GM21423 (cell line): Measurements from ENCODE around the gene CGGBP1.
"Not testable (repeated sequence)": the region's sequence is repeated elsewhere in the genome, so short reads cannot be mapped to it uniquely, and the experiment has no call there.

Experiments used
- ATAC-seq: cut with Tn5 transposase; IDR thresholded peaks from one replicate; pipeline ENCODE4 v1.9.1; 2021; ENCODE audit warnings: mild to moderate bottlenecking, moderate library complexity; ENCODE audit not compliant: unreplicated experiment

CGGBP1 gene

DNA sequence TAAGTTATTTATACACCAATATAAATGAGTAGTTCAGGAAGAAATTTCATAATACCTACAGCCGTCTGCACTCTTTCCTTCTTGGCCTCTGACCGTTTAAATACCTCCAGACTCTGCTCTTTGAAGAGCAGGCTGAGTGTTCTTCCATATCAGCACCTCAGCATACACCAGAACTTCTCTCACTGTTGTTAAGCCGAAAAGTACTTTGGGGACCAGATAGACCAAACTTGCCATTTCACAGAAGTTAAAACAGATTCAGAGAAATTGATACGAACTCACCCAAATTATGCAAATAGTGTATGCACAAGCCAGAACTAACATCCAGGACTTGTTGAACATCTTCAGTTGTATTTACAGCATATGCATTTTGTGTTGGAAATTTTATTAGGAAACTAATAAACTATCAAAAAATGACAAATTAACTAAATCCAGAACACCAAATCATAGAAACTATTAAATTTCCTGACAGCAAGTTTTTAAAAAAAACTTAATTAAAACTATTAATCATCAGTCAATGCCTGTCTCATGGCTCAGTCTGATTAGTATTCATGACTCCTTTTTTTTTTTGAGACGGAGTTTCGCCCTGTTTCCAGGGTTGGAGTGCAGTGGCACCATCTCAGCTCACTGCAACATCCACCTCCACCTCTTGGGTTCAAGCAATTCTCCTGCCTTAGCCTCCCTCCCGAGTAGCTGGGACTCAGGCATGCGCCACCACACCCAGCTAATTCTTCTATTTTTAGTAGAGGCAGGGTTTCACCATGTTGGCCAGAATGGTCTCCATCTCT lies 24.1 kb downstream of the CGGBP1 start:
- no peak for ATAC-seq

DNA sequence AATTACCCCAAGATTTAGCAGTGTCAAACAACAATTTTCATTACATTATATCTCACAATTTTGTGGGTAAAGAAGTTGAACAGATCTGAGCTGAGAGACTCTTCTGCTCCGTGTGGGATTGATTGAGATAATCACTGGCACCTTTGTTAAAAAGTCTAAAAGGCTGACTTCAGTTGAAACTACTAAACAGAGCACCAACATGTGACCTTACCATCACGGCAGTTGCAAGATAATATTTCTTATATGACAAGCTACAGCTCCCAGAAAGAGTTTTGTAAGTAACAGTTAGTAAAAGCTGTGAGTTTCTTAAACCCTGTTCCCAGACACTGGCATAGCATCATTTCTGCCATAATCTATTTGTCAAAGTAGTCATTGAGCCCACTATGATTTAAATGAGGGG lies 25.0 kb downstream of the CGGBP1 start:
- ATAC-seq = no peak

- ATAC-seq = no peak
Observed at GRCh38 chr3:88033079-88033478, 25.7 kb downstream of the CGGBP1 start.

DNA sequence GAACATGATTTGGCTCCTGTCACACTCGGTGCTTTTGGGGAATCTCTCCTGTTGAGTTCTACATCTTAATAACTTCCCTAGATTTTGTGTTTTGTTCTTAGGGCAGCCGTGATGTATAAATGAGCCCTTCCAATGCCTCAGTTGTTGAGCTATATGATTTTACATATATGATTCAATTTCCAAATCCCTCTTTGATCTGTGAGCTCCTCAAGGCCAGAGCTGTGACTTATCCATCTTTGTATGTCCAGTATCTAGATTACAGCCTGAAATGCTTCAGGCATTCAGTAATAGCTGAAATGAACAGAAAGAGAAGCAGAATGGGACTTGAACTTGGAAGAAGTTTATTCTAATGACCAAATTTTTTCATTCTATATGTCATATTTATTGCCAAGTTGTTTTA lies 26.6 kb downstream of the CGGBP1 start:
- ATAC-seq = peak; percentile 22

GRCh38 chr3:88031642-88032077 lies 27.1 kb downstream of the CGGBP1 start:
- ATAC-seq = peak; percentile 87

GRCh38 chr3:88030210-88030609 lies 28.6 kb downstream of the CGGBP1 start:
- ATAC-seq = no peak

DNA sequence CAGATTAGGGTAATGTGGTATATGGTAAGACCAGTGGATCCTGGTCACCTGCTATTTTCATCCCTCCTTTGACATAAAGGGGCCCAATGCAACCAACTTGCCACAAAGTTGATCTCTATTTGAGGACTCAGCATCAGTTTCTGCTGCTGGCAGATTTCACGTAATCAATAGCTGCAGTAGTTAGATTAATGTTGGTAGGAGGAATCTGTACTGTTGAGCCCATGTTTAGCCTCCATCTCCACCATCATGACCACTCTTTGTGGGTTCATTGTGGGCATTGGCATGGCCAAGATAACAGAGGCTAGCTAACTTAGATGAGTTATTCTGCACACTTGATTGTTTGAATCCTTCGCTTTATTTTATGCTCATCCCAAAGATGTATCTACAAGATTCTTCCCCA lies 29.9 kb downstream of the CGGBP1 start:
- no peak for ATAC-seq

GRCh38 chr3:88025001-88025552 lies 33.7 kb downstream of the CGGBP1 start:
- no peak for ATAC-seq

DNA sequence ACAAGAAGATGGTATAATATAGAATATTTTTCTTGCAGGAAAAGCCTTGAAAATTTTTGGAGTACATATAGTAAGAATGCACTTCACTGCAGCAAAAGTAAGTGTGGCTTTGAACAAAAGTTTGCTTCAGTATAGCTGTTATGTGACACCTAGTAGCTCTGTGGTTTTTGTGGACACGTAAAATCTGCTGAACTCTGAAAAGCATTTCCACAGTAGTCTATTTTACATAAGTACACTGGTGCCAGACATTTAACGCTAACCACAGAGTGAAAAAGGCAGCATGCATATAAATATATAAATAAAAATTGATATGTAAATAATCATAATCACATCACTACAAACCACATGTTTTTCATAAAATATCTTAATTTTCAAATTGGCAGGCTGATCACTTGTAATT lies 39.8 kb downstream of the CGGBP1 start:
- ATAC-seq = peak; percentile 99

GRCh38 chr3:88015656-88016055 lies 43.1 kb downstream of the CGGBP1 start:
- ATAC-seq = not testable (repeated sequence)

GRCh38 chr3:88013592-88013991 lies 45.2 kb downstream of the CGGBP1 start:
- ATAC-seq = no peak

DNA sequence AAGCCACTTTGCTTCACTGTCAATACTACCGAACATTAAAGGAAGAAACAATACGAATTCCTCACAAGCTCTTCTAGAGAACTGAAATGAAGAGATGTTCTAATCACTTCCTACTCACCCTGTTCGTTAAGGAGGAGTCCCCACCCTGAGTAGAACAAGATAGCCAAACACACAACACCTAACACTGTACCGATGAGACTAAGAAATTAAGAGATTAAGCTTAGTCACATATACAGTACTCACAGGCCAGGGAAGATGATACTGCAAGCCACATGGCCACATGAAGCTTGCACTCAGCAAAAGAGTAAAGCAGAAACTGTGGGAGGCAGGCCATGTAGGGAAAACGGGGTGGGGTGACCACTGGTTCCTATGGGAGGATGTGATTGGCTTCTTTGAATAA lies 48.0 kb downstream of the CGGBP1 start:
- no peak for ATAC-seq

DNA sequence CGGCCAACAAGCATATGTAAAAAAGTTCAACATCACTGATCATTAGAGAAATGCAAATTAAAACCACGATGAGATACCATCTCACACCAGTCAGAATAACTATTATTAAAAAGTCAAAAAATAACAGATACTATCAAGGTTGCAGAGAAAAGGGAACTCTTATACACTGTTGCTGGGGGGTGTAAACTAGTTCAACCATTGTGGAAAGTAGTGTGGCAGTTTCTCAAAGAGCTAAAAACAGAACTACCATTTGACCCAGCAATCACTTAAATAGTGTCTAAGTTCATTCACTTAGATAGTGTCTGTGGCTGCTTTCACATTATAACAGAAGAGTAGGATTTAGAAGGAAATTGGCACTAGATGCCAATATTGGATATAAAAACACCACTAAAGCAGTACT lies 49.7 kb downstream of the CGGBP1 start:
- peak; percentile 48 for ATAC-seq

DNA sequence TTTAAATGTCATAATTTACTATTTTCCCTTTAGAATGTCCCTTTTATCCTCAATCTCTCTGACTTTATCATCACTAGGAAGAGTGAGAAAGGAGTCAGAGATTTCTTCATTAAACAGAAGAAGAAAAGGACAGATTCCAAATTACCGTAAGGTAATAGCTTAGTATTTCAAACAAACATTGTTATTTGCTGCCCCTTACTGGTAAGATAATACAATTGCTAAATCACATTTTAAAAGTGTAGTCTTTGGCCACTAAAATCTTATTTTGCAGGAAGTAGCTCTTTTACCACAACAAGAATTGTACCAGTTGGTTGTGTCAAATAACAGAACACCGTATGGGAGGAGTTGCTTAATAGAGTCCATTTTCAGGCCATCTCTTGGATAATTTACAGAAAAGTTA lies 53.7 kb downstream of the CGGBP1 start:
- ATAC-seq = peak; percentile 46

DNA sequence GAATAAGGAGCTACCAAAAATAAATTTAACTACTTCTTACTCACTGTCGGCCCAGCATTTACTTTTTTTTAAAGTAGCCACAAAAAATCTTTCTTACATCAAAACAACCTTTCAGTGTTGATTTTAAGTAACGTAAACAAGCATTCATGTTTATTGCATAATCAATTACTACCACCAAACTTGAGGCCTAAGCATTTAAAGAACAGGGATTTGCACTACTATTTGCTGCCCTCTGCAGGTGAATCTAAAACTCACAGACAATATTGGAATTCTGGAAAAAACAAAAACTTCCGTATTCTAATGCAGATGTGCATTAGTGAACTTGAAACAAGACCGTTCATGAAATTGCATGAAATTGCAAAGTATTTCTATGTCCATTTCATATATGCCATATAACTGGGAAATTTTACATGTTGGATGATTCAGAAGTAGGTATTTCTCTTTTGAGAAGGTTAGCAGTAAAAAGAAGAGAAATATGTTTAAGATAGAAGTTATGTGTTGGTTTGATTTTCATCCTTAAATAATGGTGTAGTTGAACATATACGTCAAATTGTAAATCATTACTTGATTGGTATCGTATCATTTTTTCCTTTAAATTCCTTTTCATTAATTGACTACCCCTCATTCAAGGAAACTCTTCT lies 55.6 kb downstream of the CGGBP1 start:
- no peak for ATAC-seq

DNA sequence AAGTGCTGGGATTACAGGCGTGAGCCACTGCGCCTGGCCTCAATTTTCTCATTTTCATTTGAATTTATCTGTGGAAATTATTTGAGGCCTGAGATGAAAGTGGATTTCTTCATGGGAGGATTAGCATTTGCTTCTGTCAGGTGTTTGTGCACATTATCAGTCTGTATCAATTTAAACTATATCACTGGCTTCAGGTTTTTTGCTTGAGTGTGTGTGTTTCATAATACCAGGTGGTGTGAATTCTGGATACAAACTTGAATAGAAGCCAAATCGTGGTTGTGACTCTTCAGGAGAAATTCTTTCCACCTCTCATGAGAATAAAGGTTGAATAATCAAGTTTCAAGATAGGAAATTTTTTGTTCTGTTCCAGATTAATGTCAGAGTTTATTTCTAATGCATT lies 56.4 kb downstream of the CGGBP1 start:
- no peak for ATAC-seq
